Peyer's patch (tissue), 4 donors: Measurements from ENCODE around the gene MAST4.

Experiments used
- POLR2A ChIP-seq, 2 donors: fragments of 450-650 bp; IDR thresholded peaks; one replicate each; pipeline ENCODE4 v1.5.1; 2017; ENCODE audit warnings: antibody characterized with exemption in 2 of 2, mild to moderate bottlenecking in 2 of 2, moderate library complexity in 2 of 2
- TF ChIP-seq, protein P1 (sequence below), 6 experiments: fragments of 450-650 bp in 4 of 6; fragments of 200-600 bp in 2 of 6; sonication (generic) in 1 of 6; IDR thresholded peaks; one replicate each; pipeline ENCODE4 v1.5.1; 2017 to 2019; ENCODE audit warnings: antibody characterized with exemption in 6 of 6, mild to moderate bottlenecking in 3 of 6, moderate library complexity in 1 of 6

DNA sequence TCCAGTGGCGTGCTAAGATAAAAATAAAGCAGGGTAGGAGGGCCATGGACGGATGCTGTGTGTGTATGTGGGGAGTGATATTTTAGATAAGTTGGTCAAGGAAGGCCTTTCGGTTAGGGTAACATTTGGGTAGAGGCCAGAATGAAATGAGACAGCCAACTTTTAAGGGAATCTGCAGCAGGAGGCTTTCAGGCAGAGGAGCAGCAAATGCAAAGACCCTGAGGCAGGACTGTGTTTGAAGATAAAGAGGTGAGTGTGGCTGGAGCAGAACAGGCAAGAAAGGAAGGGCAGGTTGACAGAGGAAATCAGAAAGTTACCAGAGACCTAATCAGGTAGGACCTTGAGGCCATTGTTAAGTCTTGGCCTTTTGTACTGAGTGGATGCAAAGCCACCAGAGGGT is 106.2 kb downstream of the MAST4 start:
- TF ChIP-seq, protein P1, sequence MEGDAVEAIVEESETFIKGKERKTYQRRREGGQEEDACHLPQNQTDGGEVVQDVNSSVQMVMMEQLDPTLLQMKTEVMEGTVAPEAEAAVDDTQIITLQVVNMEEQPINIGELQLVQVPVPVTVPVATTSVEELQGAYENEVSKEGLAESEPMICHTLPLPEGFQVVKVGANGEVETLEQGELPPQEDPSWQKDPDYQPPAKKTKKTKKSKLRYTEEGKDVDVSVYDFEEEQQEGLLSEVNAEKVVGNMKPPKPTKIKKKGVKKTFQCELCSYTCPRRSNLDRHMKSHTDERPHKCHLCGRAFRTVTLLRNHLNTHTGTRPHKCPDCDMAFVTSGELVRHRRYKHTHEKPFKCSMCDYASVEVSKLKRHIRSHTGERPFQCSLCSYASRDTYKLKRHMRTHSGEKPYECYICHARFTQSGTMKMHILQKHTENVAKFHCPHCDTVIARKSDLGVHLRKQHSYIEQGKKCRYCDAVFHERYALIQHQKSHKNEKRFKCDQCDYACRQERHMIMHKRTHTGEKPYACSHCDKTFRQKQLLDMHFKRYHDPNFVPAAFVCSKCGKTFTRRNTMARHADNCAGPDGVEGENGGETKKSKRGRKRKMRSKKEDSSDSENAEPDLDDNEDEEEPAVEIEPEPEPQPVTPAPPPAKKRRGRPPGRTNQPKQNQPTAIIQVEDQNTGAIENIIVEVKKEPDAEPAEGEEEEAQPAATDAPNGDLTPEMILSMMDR (IDR thresholded peaks at IDR 0.05), result no peak
- TF ChIP-seq POLR2A (IDR thresholded peaks at IDR 0.05), result no peak
